GM10248 (cell line): Measurements from ENCODE around the gene C1QTNF8.

Experiments
- CTCF ChIA-PET: fragments of 300-600 bp; sonication (Branson Sonifier 250); formaldehyde crosslinking; extraction: SDS; loops from one replicate; lab custom pipeline; 2021; ENCODE audit warnings: antibody characterized with exemption; lab: Yijun Ruan, JAX
- POLR2A ChIA-PET: fragments of 350-650 bp; sonication (Branson Sonifier 250); formaldehyde crosslinking; extraction: SDS; loops from one replicate; lab custom pipeline; 2020; ENCODE audit warnings: antibody characterized with exemption; lab: Yijun Ruan, JAX
- DNase-seq: peaks from one replicate; pipeline ENCODE4 v3.0.0; 2012; ENCODE audit errors: extremely low spot score
- TF ChIP-seq, protein P1 (sequence below): IDR thresholded peaks from 2 replicates; pipeline ENCODE4 v1.5.1; 2012; ENCODE audit warnings: mild to moderate bottlenecking, low read depth; ENCODE audit errors: extremely low read depth, missing control alignments, control extremely low read depth

The C1QTNF8 gene

DNA sequence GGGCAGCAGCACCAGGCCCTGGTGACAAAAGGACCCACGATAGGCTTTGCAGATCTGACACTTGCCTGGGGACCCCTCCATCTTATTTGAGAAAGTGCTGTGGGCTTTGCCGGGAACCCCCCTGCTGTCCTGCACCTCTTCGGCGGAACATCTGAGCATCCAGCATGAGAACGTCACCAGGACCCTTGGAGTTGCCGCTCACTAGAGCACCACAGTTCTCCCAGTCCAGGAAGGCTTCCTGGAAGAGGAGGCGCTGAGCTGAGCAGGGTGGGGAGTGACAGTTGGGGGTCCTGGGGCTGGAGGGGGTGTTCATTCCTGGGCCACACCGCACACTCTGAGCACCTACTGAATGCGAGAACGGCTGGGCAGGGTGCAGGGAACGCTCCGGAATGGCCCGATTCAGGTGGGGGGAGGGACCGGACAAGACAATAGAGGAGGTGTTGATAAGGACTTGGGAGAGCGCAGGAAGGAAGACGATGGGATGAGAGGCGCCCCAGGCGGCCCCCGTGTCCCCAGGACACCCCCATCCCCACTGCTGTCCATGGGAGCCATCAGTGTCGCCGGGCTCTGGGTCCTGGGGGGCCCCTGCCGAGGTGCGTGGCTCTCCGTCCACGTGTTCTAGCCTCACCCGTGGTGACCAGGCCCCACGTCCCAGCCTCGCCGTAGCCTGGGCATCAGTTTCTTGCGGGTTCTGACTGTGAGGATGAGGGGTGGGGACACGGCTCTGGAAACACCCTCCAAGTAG, 32.1 kb upstream of the C1QTNF8 start:
- POLR2A ChIA-PET = no interaction called here
- TF ChIP-seq, protein P1, sequence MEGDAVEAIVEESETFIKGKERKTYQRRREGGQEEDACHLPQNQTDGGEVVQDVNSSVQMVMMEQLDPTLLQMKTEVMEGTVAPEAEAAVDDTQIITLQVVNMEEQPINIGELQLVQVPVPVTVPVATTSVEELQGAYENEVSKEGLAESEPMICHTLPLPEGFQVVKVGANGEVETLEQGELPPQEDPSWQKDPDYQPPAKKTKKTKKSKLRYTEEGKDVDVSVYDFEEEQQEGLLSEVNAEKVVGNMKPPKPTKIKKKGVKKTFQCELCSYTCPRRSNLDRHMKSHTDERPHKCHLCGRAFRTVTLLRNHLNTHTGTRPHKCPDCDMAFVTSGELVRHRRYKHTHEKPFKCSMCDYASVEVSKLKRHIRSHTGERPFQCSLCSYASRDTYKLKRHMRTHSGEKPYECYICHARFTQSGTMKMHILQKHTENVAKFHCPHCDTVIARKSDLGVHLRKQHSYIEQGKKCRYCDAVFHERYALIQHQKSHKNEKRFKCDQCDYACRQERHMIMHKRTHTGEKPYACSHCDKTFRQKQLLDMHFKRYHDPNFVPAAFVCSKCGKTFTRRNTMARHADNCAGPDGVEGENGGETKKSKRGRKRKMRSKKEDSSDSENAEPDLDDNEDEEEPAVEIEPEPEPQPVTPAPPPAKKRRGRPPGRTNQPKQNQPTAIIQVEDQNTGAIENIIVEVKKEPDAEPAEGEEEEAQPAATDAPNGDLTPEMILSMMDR = no peak
- DNase-seq = no peak
- CTCF ChIA-PET = no interaction called here

DNA sequence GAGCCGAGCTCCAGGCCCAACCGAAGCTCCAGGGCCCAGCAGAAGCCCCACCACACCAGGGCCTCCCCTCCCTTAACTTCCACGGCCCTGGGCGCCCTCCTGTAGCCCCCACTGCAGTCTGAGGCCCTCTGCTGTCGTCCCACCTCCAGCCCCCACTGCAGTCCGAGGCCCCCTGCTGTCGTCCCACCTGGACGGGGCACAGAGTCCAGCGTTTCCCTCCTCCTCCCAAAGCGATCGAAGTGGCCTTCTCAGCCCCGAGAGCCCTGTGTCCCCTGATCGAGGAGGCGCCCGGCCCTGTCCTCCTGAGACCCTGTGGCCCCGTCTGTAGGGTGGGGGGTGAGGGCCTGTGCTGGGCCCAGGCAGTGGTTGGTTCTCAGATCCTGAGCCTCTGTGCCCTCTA, 31.1 kb upstream of the C1QTNF8 start:
- no peak for DNase-seq
- POLR2A ChIA-PET = no interaction called here
- TF ChIP-seq, protein P1 = no peak
- CTCF ChIA-PET = no interaction called here

DNA sequence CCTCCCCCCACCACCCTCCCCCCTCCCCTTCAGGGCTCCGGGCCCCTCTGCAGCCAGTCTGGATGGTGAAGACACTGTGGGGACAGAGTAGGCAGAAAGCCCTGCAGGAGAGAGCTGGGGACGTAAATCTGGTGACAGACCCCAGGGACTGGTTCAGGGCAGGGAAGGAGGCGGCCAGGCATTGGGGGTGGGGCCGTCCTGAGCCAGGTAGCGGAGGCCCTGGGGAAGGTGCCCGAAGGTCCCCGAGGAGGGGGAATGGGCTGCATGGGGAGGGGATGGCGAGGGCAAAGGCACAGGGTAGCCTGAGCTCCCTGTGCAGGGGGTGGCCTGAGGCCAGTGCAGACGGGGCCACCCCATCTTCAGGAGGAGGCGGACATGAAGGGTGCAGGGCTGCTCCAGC, 30.5 kb upstream of the C1QTNF8 start:
- ChIA-PET CTCF (no interaction called here), POLR2A (no interaction called here)
- DNase-seq = no peak

DNA sequence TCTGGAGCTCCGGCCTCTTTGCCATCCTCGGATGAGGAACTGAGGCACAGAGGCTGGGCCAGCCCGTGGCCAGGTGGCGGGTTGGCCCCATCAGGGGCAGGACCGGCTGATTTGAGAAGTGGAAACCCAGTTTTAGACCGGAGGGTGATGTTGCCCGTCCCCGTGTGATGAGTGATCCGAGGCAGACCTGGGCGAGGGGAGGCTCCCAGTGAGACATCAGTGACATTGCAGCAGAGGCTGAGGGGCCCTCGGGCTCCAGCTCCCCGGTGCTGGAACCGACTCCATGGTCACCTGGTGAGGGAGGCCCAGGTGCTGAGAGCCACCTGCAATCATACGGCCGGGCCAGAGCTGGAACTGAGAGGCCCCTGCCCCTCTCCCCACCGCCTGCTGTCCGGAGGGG, 30.0 kb upstream of the C1QTNF8 start:
- DNase-seq = no peak
- CTCF ChIA-PET = no interaction called here
- TF ChIP-seq, protein P1 = no peak
- POLR2A ChIA-PET = no interaction called here

More for the DNA sequence above, 30.5 kb upstream of the C1QTNF8 start:
- TF ChIP-seq, protein P1 = no peak

DNA sequence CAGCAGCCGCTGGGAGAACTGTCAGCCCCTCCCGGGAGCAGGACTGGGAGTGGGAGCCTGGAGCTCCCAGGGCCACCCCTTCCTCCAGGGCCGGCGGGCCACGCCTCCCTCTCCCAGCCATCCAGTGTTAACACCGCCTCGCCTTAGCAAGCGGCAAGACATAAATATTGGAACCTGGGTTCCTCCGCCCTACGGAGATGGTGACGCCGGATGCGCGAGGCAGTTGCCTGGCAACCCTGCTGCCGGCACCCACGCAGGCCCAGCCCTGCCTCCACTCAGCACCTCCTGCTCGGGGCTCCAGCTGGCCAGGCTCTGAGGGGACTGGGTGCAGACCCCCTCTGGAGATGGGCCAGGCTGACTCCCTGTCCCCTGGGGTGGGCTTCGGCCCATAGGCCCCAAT, 29.4 kb upstream of the C1QTNF8 start:
- no peak for DNase-seq
- TF ChIP-seq, protein P1 = no peak
- POLR2A ChIA-PET = no interaction called here
- CTCF ChIA-PET = no interaction called here

DNA sequence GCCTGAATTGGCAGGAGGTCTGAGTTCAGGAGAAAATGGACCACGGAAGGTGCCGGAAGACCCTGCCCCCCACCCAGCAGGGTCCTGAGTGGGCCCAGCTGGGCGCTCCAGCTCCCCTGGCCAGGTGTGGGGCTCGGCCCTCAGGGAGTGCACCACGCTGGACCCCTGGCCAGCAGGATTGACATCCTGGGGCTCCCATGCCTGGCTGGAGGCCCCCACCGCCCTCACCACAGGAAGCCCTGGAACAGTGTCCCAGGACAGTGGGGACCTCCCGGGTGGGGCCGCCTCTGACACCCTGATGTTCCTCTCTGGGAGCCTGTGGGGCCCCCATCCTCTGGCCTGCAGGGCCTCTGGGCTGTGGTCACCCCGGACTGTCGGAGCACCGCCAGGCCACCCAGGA, 28.8 kb upstream of the C1QTNF8 start:
- no peak for DNase-seq
- ChIA-PET CTCF (no interaction called here), POLR2A (no interaction called here)
- TF ChIP-seq, protein P1 = no peak
